H1 (cell line): ENCODE results near the gene TMIGD2. TPM values are rescaled to one million over a fixed set of nuclear protein-coding genes. Genes with fewer than 3 reads are reported as not detected.

Experiments
- ATF2 ChIP-seq: IDR thresholded peaks from 2 replicates; pipeline ENCODE4 v1.6.1; 2012; ENCODE audit warnings: low read length, inconsistent platforms
- CTBP2 ChIP-seq: IDR thresholded peaks from 2 replicates; pipeline ENCODE4 v1.7.0; 2011; ENCODE audit warnings: borderline replicate concordance, mild to moderate bottlenecking, moderate library complexity, mixed read lengths, low read length; ENCODE audit not compliant: insufficient read depth, insufficient read length
- CTCF ChIP-seq, 3 experiments: IDR thresholded peaks; 1 replicate in 2 of 3; 2 replicates in 1 of 3; pipeline versions ENCODE4 v1.5.1 to v1.6.1; 2011; ENCODE audit warnings: low read length in 3 of 3, mild to moderate bottlenecking in 3 of 3, inconsistent platforms in 2 of 3, low read depth in 1 of 3, moderate library complexity in 1 of 3; ENCODE audit not compliant: insufficient read depth in 1 of 3; ENCODE audit errors: control extremely low read depth in 1 of 3
- RBBP5 ChIP-seq: IDR thresholded peaks from 2 replicates; pipeline ENCODE4 v1.7.1; 2012; ENCODE audit warnings: low read depth, mild to moderate bottlenecking, inconsistent platforms, low read length, moderate library complexity, borderline replicate concordance
- SP4 ChIP-seq: IDR thresholded peaks from 2 replicates; pipeline ENCODE4 v1.6.1; 2012; ENCODE audit warnings: low read length, inconsistent platforms
- polyA plus RNA-seq, 7 experiments: library from polyadenylated mRNA; depleted of rRNA in 3 of 7; stranded (reverse) in 5 of 7; unstranded in 2 of 7; fragments of >200 nt in 5 of 7; fragments of 200-250 nt in 2 of 7; gene quantifications; 1 replicate in 5 of 7; 2 replicates in 1 of 7; 4 replicates in 1 of 7; pipeline versions ENCODE4 v1.2.1 to v1.2.3, GENCODE V29; 2011 to 2013; ENCODE audit warnings: missing spikeins in 2 of 7, mixed read lengths in 2 of 7
- total RNA-seq: library from RNA; stranded (reverse); fragmentation: NEBNext Ultra II Directional; extraction: Animal tissue kit (Norgen Biotek cat#: 25700); gene quantifications from 2 replicates; pipeline ENCODE4 v1.2.1, GENCODE V29; 2021

Gene TMIGD2
- total and polyA plus RNA-seq, 2 of the 8 experiments (the other 6 are each of a cell fraction or from before 2014, with no cell fraction given), result 0.39 to 0.41 TPM

DNA sequence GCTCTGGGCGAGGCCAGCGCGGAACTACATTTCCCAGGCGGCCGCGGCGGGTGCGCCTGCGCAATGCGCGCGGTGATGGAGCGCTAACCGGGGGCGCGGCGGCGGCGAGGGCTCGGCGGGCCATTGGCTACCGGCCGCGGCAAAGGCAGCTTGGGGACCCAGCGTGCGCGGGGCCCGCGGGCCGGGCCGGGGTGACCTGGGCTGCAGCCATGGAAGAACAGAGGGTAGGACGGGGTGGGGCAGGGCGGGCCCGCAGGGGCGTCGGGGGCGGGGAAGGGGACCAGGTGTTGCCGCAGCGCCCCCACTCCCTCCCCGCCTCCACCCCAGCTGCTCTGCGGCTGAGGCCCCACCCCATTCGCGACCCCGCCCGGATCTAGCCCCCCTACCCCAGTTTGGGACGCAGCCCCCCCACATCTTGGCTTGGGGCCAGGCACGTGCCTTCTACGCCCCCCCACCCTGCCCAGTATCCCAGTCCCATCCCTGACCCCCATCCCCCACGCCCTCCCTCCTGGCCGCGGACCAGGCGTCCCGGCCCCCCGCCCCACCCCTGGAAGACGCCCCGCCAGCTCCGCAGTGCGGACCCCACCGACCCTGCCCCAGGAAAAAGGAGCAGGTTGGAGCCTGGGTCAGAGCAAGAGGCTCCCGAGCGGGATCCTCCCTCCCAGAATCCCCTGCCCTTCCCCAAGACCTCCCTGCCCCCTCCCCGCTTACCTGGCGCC lies 2.5 kb upstream of the TMIGD2 start, which contains the start of gene FSD1 (continued):
- TF ChIP-seq CTCF (IDR thresholded peaks at IDR 0.05; ENCODE audit: control extremely low read depth in 1 of 3, insufficient read depth in 1 of 3, low read depth in 1 of 3, low read length in 3 of 3) (no peak), SP4 (no peak), ATF2 (no peak), RBBP5 (no peak), CTBP2 (no peak)
- TF ChIP-seq, all 59 proteins: peak for 7
